Neural progenitor cell (in vitro differentiated cells): ENCODE measurements around the gene TELO2. TPM values are rescaled to one million over a fixed set of nuclear protein-coding genes. Genes with fewer than 3 reads are reported as not detected.

Experiments used
- DNase-seq: peaks from one replicate; pipeline ENCODE4 v3.0.0-alpha.2; 2016; ENCODE audit warnings: low spot score
- H2AFZ ChIP-seq: fragments of 200-600 bp; sonication (generic); replicated peaks from 2 replicates; pipeline ENCODE4 v1.6.1; 2016; ENCODE audit warnings: antibody characterized with exemption
- H3F3A ChIP-seq: fragments of 200-600 bp; sonication (generic); 2 replicates; pipeline ENCODE4 v1.6.1; 2016; ENCODE audit warnings: antibody characterized with exemption, low read depth
- H3K27ac ChIP-seq: fragments of 200-600 bp; sonication (generic); 2 replicates; pipeline ENCODE4 v1.5.1; 2016; ENCODE audit warnings: mild to moderate bottlenecking
- H3K27me3 ChIP-seq: fragments of 200-600 bp; sonication (generic); 2 replicates; pipeline ENCODE4 v1.6.1; 2016; ENCODE audit warnings: mild to moderate bottlenecking, moderate library complexity
- H3K36me3 ChIP-seq: fragments of 200-600 bp; sonication (generic); 2 replicates; pipeline ENCODE4 v1.5.1; 2016
- H3K4me1 ChIP-seq: fragments of 200-600 bp; sonication (generic); 2 replicates; pipeline ENCODE4 v1.6.1; 2016; ENCODE audit warnings: mixed run types
- H3K4me2 ChIP-seq: fragments of 200-600 bp; sonication (generic); 2 replicates; pipeline ENCODE4 v1.6.1; 2016
- H3K4me3 ChIP-seq: fragments of 200-600 bp; sonication (generic); 2 replicates; pipeline ENCODE4 v1.5.1; 2016
- H3K79me2 ChIP-seq: fragments of 200-600 bp; sonication (generic); 2 replicates; pipeline ENCODE4 v1.6.1; 2016; ENCODE audit warnings: low read depth
- H3K9ac ChIP-seq: fragments of 200-600 bp; sonication (generic); 2 replicates; pipeline ENCODE4 v1.6.1; 2016
- H3K9me3 ChIP-seq: fragments of 200-600 bp; sonication (generic); 2 replicates; pipeline ENCODE4 v1.5.1; 2016; ENCODE audit warnings: low read depth
- H4K20me1 ChIP-seq: fragments of 200-600 bp; sonication (generic); 2 replicates; pipeline ENCODE4 v1.6.1; 2016; ENCODE audit warnings: low read depth
- H3K27ac Mint-ChIP-seq: 3 replicates; pipeline ENCODE4 v1.8.0; 2021; ENCODE audit warnings: mixed read lengths
- H3K27me3 Mint-ChIP-seq: 2 replicates; pipeline ENCODE4 v1.8.0; 2022; ENCODE audit warnings: low read depth, mild to moderate bottlenecking, inconsistent platforms, moderate library complexity, mixed read lengths; ENCODE audit not compliant: insufficient read depth
- H3K36me3 Mint-ChIP-seq: 3 replicates; pipeline ENCODE4 v1.8.0; 2021; ENCODE audit warnings: mixed read lengths
- H3K4me1 Mint-ChIP-seq: 3 replicates; pipeline ENCODE4 v1.8.0; 2021; ENCODE audit warnings: mixed read lengths
- H3K4me3 Mint-ChIP-seq: 3 replicates; pipeline ENCODE4 v1.8.0; 2021; ENCODE audit warnings: mild to moderate bottlenecking, moderate library complexity, mixed read lengths
- H3K9me3 Mint-ChIP-seq: 3 replicates; pipeline ENCODE4 v1.8.0; 2020; ENCODE audit warnings: mixed read lengths
- EZH2 ChIP-seq: fragments of 200-600 bp; sonication (generic); IDR thresholded peaks from 2 replicates; pipeline ENCODE4 v1.6.1; 2017; ENCODE audit warnings: antibody characterized with exemption, mild to moderate bottlenecking, moderate library complexity
- EZH2phosphoT487 ChIP-seq: fragments of 200-600 bp; sonication (generic); IDR thresholded peaks from 2 replicates; pipeline ENCODE4 v1.6.1; 2017; ENCODE audit warnings: antibody characterized with exemption
- total RNA-seq: library from RNA; depleted of rRNA; stranded (reverse); fragments of >200 nt; gene quantifications from 2 replicates; pipeline ENCODE4 v1.2.3, GENCODE V29; 2015; ENCODE audit warnings: low replicate concordance
- TF ChIP-seq, protein P1 (sequence below): fragments of 200-600 bp; sonication (generic); IDR thresholded peaks from 2 replicates; pipeline ENCODE4 v1.5.1; 2017; ENCODE audit warnings: antibody characterized with exemption, mild to moderate bottlenecking

The TELO2 gene
- total RNA-seq, 1 donor from 2014 or later = 18.3 TPM

DNA sequence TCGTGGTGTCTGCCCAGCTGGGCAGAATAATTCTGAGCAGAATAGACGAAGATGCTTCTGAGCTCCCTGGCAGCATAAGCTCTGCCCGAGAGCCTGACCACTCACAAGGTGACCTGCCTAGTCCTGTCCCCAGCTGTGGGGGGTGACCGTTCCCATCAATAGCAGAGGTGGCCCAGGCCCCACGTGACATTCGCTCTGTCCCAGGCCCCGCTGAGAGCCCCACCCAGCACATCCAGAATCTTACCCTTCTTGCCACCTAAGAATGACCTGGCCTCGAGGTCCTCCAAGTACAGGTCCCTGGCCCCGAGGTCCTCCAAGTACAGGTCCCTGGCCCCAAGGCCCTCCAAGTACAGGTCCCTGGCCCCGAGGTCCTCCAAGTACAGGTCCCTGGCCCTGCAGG, 39.6 kb downstream of the TELO2 start:
- DNase-seq = no peak
- no peak overlapping the region for H3K27ac ChIP-seq
- no peak overlapping the region for H3K4me3 ChIP-seq
- no peaks in the 10 kb centered on the region for H3K27me3 ChIP-seq
- H3K4me1 ChIP-seq = no peaks in the 10 kb centered on the region
- H3K9me3 ChIP-seq = no peaks in the 10 kb centered on the region
- Mint-ChIP-seq H3K27me3 (no peaks in the 10 kb centered on the region), H3K4me1 (peaks cover 10% of the 10 kb centered on the region), H3K4me3 (no peak overlapping the region), H3K36me3 (peaks cover 2% of the 10 kb centered on the region), H3K27ac (no peak overlapping the region), H3K9me3 (no peaks in the 10 kb centered on the region)
- no peaks in the 10 kb centered on the region for H3K79me2 ChIP-seq
- TF ChIP-seq, protein P1, sequence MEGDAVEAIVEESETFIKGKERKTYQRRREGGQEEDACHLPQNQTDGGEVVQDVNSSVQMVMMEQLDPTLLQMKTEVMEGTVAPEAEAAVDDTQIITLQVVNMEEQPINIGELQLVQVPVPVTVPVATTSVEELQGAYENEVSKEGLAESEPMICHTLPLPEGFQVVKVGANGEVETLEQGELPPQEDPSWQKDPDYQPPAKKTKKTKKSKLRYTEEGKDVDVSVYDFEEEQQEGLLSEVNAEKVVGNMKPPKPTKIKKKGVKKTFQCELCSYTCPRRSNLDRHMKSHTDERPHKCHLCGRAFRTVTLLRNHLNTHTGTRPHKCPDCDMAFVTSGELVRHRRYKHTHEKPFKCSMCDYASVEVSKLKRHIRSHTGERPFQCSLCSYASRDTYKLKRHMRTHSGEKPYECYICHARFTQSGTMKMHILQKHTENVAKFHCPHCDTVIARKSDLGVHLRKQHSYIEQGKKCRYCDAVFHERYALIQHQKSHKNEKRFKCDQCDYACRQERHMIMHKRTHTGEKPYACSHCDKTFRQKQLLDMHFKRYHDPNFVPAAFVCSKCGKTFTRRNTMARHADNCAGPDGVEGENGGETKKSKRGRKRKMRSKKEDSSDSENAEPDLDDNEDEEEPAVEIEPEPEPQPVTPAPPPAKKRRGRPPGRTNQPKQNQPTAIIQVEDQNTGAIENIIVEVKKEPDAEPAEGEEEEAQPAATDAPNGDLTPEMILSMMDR = no peak
- TF ChIP-seq EZH2phosphoT487 = no peak
- TF ChIP-seq EZH2 = no peak
- no peaks in the 10 kb centered on the region for H3F3A ChIP-seq
- no peaks in the 10 kb centered on the region for H4K20me1 ChIP-seq
- no peak overlapping the region for H2AFZ ChIP-seq
- no peaks in the 10 kb centered on the region for H3K36me3 ChIP-seq
- H3K4me2 ChIP-seq = no peak overlapping the region
- H3K9ac ChIP-seq = no peak overlapping the region

DNA sequence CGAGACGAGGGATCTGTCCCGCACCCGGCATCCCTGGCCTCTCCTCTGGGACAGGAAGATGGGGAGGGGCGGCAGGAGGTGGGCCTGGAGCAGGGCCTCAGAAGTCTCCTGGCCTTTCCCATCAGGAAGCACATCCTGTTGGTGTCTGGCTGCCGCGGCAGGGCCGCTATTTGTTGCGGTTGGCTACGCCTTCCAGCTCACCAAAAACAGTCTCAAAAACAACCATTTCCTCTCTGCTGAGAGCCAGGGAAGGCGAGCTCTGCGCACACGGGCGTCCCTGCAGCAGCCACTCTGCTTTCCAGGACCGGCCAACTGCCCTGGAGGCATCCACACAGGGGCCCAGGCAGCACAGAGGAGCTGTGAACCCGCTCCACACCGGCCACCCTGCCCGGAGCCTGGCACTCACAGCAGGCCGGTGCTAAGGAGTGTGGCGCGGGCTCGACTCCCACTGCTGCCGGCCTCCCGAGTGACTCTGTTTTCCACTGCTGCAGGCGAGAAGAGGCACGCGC, 40.3 kb downstream of the TELO2 start, which contains the start of gene TMEM204:
Gene TMEM204 (plus strand): TSS at position 224 of the 509 bp plus-strand sequence. CDS start 610 bp downstream, outside the sequence.
- Mint-ChIP-seq H3K27me3 (no peaks in the 10 kb centered on the region), H3K27ac (no peak within 1 kb of the TSS), H3K4me3 (no peak within 1 kb of the TSS), H3K9me3 (no peaks in the 10 kb centered on the region), H3K4me1 (peaks cover 7% of the 10 kb centered on the region), H3K36me3 (peaks cover 4% of the 10 kb centered on the region)
- TF ChIP-seq, protein P1 = no peak
- TF ChIP-seq EZH2 = no peak
- TF ChIP-seq EZH2phosphoT487 = no peak
- Histone ChIP-seq H4K20me1 (peaks cover 4% of the 10 kb centered on the region), H3K4me2 (no peak within 1 kb of the TSS), H3F3A (no peaks in the 10 kb centered on the region), H3K9me3 (no peaks in the 10 kb centered on the region), H3K4me3 (no peak within 1 kb of the TSS), H3K9ac (no peak within 1 kb of the TSS), H3K27me3 (no peaks in the 10 kb centered on the region), H3K79me2 (no peaks in the 10 kb centered on the region), H3K36me3 (no peaks in the 10 kb centered on the region), H3K4me1 (no peaks in the 10 kb centered on the region), H2AFZ (no peak within 1 kb of the TSS), H3K27ac (no peak within 1 kb of the TSS)
- DNase-seq = no peak

DNA sequence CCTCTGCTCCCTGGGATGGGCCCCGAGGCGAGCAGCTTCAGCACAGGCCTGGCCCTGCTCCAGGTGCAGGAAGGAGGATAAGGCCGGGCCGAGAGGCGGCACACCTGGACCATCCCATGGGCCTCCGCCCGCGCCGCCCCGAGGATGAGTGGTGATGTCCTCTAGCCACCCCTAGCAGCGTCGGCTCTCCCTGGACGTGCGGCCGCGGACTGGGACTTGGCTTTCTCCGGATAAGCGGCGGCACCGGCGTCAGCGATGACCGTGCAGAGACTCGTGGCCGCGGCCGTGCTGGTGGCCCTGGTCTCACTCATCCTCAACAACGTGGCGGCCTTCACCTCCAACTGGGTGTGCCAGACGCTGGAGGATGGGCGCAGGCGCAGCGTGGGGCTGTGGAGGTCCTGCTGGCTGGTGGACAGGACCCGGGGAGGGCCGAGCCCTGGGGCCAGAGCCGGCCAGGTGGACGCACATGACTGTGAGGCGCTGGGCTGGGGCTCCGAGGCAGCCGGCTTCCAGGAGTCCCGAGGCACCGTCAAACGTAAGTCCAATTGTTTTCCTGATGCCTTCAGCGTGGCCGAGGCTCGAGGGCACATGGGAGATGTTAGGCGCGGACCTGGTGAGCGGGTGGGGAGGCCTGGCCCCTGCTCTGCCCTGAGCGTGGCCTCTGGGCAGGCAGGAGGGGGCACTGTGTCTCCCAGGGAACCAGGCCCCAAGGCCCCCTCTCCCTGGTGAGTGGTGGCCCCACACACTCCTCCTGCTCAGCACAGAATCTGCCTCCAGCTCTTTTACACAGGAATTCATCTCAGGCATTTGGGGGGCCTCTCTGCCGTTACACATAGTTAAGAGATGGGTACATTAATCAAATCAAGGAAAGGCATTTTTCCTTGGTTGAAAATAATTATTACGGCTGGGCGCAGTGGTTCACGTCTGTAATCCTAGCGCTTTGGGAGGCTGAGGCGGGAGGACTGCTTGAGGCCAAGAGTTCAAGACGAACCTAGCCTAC, 41.2 kb downstream of the TELO2 start:
- no peaks in the 10 kb centered on the region for H3K9me3 ChIP-seq
- no peaks in the 10 kb centered on the region for H3K9me3 Mint-ChIP-seq
- H3K4me2 ChIP-seq = no peak overlapping the region
- peaks cover 4% of the 10 kb centered on the region for H3K36me3 Mint-ChIP-seq
- H3K27ac ChIP-seq = no peak overlapping the region
- TF ChIP-seq EZH2 (no peak), EZH2phosphoT487 (no peak)
- TF ChIP-seq, protein P1 = no peak
- no peaks in the 10 kb centered on the region for H3K36me3 ChIP-seq
- H3K27me3 ChIP-seq = no peaks in the 10 kb centered on the region
- H3K4me3 Mint-ChIP-seq = no peak overlapping the region
- H3K9ac ChIP-seq = no peak overlapping the region
- H3K79me2 ChIP-seq = no peaks in the 10 kb centered on the region
- H3K4me1 ChIP-seq = no peaks in the 10 kb centered on the region
- no peaks in the 10 kb centered on the region for H3K27me3 Mint-ChIP-seq
- no peak overlapping the region for H3K4me3 ChIP-seq
- peaks cover 7% of the 10 kb centered on the region for H4K20me1 ChIP-seq
- peaks cover 7% of the 10 kb centered on the region for H3K4me1 Mint-ChIP-seq
- H3F3A ChIP-seq = no peaks in the 10 kb centered on the region
- no peak overlapping the region for H2AFZ ChIP-seq
- DNase-seq = no peak
- peak overlapping the region; percentile 7 for H3K27ac Mint-ChIP-seq
